ENCODE results near the gene NR2F2.

The NR2F2 gene

DNA sequence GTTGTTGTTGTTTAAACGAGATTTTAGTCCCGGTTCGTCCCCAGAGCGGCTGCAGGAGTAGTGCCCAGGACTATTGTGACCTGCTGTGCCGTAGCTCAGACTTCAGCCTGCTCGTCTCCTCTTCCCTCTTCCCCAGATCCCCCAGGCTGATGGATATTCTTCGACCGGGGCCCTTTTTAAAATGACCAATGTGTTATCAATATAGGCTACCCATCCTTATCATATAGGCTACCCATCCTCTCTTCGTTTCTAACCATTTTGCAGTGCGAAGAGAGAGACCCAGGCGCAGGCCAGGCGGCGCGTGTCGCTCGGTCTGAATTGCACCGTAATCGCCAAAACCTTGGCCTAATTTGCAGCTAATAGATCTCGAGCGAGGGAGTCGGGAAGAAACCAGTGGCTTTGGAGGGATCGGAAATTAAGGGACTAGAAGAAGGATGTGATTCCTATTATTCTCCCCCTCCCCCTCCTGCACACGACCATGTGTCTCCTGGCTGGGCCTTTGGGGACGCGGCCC, 23.0 kb downstream of the NR2F2 start:
- no peak for DNase-seq (ENCODE audit: low read depth, low spot score)

DNA sequence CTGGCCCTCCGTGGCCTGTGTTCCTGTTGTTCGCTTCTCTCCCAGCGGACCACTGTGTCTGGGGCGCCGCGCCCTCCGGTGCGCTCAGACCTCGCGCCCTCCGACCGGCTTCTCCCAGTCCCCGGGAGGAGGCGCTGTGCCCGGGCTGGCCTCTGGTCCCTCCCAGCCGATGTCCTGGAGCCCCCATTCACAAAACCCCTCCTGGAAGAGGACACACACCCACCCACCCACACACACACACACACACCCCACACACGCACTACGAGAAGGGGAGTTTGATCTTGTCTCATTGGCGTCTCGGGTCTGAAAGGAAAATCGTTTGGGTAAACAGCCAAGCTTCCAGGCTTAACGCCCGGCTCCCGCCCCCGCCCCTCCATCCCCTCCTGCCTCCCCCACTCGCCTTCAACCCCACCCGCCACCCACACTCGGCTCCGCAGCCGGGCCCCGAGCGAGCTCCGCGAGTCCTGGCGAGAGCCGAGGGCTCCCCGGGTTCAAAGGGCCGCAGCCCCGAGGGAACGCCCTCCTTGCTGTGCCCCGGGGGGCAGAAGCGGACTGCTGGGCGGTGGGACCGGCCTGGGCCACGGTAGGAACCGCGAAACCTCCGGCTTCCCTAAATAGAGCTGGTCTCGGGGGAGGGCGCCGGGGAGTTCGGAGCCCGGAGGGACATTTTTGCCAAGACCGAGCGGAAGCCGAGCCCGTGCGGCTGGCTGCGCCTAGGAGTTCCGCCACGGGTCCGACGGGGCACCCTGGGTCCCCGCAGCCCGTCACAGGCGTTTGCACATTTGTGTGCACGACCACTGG, 23.6 kb downstream of the NR2F2 start:
- DNase-seq (ENCODE audit: low read depth, low spot score) = no peak

GRCh38 chr15:96354731-96355567, 24.4 kb downstream of the NR2F2 start:
- no peak for DNase-seq (ENCODE audit: low read depth, low spot score)

GRCh38 chr15:96355568-96356187, 25.2 kb downstream of the NR2F2 start:
- DNase-seq (ENCODE audit: low read depth, low spot score) = no peak

- DNase-seq (ENCODE audit: low read depth, low spot score) = no peak
These were observed 26.3 kb downstream of the NR2F2 start for GRCh38 chr15:96356494-96357455.

GRCh38 chr15:96358001-96358801, 27.7 kb downstream of the NR2F2 start:
- DNase-seq (ENCODE audit: low read depth, low spot score) = no peak

GRCh38 chr15:96358821-96359615, 28.5 kb downstream of the NR2F2 start:
- no peak for DNase-seq (ENCODE audit: low read depth, low spot score)

DNA sequence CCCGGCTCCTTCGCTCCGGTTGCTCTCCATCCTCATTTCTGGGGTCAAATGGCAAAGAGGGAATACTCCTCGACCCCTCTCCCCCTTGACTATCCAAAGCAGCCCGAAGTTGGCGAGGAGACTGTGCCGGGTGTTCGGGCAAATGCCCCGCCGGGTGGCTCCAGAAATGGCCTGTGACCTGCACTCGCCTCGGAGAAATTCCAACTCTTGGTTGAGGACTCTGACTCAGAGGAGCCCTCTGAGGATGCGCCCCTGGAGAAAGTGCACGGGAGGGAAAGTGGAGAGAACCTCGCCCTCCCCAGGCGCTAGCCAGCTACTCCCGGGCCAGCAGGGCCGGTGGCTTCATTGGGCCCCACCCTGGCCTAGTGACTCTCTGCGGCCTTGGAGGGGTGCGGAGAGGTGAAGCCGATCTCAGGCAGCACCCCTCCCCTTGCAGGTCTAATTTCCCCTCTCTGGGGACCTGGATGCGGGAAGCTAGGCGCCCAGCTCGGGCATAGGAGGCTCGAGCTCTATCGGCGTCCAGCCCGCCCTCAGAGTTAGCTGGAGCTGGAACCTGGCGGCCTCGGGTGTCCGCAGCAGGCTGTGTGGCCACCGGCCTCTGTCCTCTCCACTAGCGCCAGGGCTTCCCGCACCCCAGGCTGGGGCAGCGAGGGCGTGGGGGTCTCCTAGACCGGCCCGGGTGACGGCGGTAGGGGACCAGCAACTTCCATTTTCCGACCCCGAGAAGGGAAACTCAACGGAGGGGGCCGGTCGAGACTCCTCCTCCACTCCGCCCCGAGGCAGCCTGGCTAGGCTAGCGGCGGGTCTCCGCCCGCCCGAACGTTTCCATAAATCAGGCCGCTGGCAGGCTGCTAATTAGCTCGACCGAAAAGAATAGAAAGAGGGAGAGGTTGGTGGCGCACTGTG, 29.4 kb downstream of the NR2F2 start:
- DNase-seq (ENCODE audit: low read depth, low spot score) = no peak

DNA sequence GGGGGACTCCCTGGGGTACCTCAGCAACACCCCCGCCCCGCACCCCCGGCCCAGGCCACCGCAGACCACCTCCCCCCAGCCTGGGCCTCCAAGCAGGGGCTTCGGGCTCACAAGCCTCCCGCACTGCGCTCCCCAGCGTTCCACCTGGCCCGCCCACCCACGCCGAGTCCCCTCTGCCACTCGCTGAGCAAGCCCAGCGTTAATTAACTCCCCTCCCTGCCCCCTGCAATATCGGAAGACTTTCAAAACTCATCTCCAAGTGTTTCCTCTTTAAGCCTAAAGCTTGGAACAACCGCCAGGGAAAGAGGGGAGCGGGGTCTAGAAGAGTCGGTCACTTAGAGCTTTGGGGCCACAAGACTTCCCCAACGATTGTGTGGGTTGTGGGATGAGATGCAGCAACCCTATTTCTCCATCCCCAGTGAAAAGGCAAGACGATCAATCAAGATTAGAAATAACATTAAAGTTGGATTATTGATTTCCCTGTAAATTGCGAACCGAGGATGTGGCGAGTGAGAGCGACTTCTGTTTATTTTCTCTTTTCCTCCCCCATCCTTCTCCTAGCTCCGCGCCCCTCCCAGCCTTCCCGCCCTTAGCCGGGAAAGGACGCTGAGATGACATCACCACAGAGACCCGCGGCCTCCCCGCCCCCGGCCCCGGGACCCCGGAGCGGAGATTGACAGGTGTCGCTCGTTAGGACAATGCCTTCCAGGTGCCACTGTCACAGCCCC, 30.2 kb downstream of the NR2F2 start:
- DNase-seq (ENCODE audit: low read depth, low spot score) = no peak

DNA sequence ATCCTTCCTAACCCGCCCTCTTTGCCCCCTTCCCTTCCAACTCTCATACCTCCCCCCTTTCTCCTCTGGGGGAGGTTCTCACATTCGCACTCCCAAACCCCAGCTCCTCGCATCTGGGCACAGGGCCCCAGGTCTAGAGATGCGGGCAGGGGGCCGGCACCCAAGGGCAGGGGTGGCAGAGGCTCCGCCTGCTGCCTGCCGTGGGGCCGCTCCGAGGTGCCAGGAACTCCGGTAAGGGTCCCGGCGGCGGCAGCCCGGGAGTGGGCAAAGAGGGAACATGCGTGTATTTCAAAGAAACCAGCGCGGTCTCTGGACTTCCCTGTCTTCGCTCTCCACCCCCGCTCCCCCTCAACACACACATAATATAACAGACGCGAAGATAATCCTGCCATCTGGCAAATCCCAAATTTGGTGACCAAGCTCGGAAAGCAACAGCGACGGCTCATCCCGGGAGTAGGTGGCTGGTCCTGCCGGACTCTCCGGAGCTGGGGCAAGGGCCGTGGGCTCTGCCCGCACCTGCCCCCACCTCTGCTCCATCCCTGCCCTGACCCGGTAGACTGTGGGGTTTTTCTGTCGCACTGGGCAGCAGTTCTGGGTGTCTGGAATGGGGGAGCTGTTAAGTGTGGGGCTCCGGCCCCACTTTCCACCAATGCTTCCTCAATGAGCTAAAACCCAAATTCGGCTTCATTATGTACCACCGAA, 31.0 kb downstream of the NR2F2 start:
- DNase-seq (ENCODE audit: low read depth, low spot score) = no peak

DNA sequence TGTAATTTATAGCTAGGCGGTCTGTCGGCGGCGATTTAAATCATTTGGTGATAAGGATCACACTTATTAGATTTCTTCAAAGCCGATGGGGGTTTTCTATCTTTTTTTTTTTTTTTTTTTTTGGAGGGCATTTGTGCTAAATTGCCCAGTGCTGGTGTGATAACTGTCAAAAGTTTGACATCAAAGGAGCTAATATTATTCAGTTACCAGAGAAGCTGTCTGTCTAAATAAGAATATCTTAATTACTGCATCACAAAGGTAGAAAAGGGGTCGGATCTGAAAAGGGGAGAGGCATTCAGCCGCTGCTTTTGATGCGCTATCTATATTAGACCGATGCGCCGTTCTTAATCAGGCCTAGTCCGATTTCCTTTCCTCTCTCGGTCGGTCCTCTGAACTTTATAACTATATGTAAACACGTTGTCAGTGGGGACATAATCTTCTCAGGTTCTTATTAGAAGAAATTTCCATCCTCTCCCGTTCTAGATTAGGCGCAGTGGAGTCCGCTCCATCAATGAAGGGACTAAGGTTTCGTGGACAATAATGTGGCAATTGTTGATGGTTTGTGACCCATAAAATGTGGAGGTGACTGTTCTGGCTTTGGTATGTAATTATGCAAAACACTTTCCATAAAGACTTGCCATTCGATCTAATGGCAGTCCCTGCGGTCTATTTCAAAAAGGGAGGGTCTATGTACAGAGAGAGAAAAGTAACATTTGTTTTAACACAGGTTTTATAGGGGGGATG, 31.7 kb downstream of the NR2F2 start:
- DNase-seq (ENCODE audit: low read depth, low spot score) = no peak

DNA sequence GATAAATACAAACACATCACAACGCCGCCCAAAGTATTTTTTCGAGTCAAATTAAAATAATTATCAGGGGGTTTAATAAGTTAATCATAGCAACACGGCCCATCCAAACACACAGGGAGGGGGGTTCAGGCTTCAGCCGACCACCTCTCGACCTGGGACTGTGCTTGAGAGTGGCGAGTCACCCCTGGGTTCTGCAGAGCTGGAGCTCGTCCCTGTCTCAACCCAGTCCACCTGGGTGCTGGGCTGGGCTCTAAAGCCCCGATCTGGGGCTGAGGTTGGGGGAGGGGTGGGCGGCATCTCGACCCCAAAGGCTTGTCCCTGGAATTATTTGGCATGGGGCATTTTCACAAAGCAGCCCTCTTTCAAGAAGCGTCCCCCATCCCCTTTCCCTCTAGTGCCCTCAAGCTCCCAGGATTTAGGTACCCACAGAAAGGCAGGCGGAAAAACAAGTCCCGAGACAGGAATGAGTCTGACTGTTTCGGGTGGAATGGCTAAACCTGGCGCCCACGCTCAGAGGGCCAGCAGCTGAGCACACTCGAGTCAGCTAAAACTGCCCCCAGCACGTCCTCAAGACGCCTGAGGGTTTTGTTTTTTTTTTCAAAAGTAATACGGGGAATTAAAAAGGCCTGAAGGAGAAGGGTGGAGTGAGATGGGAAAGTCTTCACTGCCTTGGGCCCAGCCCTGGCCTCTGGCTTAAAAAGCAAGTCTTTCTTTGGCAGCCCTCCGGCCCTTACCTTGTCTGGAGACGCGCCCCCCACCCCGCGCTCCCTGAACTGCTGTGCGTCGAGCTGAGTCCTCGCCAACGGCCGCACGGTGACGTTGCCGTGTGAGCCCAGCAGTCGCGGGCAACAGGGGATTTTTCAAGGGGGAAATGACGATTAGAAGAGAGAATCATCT, 32.5 kb downstream of the NR2F2 start:
- DNase-seq (ENCODE audit: low read depth, low spot score) = no peak

DNA sequence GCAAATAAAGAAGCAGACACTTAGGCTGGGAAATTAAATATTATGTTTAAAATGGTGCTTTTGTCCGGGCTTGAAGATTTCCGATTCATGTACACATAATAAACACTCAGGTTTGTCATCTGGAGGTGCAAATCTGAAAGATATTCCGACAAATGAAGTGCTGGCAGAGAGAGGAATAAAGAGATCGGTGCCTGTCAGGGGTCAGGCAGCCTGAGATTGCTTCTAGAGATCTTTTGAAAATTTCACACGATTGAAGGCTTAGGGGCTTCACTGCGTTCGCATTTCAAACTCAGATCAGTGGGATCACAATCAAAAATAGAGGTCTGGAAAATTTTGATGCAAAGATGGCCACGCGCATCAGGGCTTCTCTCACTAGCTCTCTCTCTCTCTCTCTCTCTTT, 33.2 kb downstream of the NR2F2 start:
- no peak for DNase-seq (ENCODE audit: low read depth, low spot score)

DNA sequence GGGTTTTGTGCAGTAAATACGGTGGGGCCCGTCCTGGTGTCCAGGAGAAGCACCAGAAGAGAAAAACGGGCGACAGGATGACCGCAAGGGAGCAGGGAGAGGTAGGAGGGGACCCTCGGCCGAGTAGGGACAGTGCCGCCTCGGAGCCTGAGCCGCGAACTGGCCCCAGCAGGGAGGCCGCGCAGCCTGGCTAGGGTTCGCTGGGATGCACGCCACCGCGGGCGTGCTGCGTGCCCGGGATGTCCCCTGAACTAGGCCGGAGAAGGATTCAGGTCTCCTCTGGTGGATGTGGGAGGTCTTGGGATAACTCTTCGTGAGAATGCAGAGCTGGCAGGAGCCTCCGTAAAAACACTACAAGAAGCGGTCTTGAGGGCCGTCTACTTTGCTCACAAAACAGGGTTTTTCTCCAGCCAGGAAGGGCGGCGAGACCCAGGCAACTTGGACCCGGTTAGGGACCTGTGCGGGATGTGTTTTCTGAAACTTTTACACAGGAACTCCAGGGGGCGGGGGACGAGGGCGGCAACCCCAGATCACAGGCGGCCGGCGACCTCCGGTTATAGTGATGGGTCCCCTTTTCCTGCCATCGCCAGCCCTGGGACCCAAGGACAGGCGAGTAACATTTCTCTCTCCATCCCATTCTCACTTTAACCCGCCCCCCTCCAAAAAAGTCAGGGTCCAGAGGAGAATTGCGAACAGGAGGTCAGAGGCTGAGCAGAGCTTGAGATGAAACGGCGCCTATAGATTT, 35.5 kb downstream of the NR2F2 start:
- no peak for DNase-seq (ENCODE audit: low read depth, low spot score)

- no peak for DNase-seq (ENCODE audit: low read depth, low spot score)
These were observed 36.0 kb downstream of the NR2F2 start for GRCh38 chr15:96366526-96366877.

Measured in smooth muscle cell of the brain vasculature (primary cell).